ENCODE measurements around the gene NOB1.

- TF ChIP-seq POLR2AphosphoS5 (IDR thresholded peaks at IDR 0.05; ENCODE audit: low read depth, low read length) (no peak), POLR2A (IDR thresholded peaks at IDR 0.05; ENCODE audit: low read depth, low read length) (no peak)
Measured at GRCh38 chr16:69701452-69701851, 53.3 kb downstream of the NOB1 start.

Data from GM12892 (cell line).